GM12873 (cell line): Measurements from ENCODE around the gene UPK3A.
A peak's percentile ranks its signal among the peaks of the same experiment; 100 is the strongest.

Experiments
- CTCF ChIP-seq: IDR thresholded peaks from 2 replicates; pipeline ENCODE4 v1.5.1; 2012; ENCODE audit warnings: low read depth, mild to moderate bottlenecking, moderate library complexity, low read length, control low read depth; ENCODE audit not compliant: insufficient read depth; ENCODE audit errors: missing control alignments

Gene UPK3A

DNA sequence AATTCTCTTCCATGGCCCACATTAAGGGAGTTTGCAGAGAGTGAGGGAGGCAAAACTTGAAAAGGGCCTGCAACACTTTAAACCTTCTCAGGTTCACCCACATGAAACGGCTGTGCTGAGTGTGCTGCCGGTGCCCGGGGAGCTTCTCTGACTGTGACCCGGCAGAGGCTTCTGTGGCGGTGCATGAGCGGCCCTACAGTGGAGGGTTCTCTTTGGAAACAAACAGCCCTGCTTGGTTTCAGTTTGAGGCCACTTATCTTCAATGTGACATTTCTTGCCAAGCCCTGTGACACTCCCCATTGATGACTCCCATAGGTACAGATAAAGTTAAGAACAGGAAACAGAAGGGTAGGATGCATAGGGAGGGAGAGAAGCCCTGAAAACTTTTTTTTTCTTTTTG lies 56.7 kb downstream of the UPK3A start:
- TF ChIP-seq CTCF: no peak

DNA sequence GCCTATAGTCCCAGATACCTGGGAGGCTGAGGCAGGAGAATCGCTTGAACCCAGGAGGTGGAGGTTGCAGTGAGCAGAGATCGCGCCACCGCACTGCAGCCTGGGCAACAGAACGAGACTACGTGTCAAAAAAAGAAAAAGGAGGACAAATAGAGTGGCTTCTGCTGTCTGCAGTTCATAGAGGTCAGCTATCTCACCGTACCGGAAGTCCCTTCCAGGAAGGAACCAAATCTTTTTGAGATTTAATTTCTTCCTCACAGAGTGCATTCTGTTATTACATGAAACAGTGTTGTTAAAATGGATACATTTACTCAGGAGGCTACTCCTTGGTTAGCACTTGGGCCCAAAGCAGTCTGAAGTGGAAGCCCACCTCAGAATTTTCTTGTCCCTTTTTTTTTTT lies 58.4 kb downstream of the UPK3A start:
- no peak for TF ChIP-seq CTCF

- peak; percentile 36 for TF ChIP-seq CTCF
Measured at GRCh38 chr22:45344334-45344733, 59.6 kb downstream of the UPK3A start.
